Fibroblast of lung (primary cell): ENCODE data around the gene ATOH1.

Source experiments
- EZH2 ChIP-seq: IDR thresholded peaks from 2 replicates; pipeline ENCODE4 v1.5.1; 2012; ENCODE audit warnings: low read length, control low read depth, mild to moderate bottlenecking; ENCODE audit errors: missing control alignments
- TF ChIP-seq, protein P1 (sequence below), 2 donors: IDR thresholded peaks in 1 of 2; conservative IDR thresholded peaks in 1 of 2; 1 replicate in 1 of 2; 2 replicates in 1 of 2; pipeline ENCODE4 v1.5.1; 2011 to 2012; ENCODE audit warnings: low read length in 2 of 2, control low read depth in 1 of 2, inconsistent platforms in 1 of 2, low read depth in 1 of 2, mild to moderate bottlenecking in 1 of 2

DNA sequence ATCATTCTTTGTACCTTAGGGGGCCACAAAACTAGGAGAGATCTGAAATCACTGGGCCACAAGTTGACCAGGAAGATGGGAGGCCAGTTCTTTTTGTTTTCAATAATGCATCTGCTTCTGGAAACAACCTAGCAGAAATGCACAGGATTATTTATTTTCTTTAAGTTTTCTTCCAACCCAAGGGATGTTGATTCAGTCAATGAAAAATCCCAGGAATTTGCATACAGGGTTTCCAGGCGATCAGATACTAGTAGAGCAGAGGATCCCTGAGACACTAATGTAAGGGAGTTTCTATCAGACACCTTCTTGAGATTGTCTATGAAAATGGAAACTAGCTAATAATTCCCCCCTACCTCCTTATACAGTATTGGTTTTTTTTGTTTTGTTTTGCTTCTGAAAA, 7.4 kb downstream of the ATOH1 start:
- TF ChIP-seq, protein P1, sequence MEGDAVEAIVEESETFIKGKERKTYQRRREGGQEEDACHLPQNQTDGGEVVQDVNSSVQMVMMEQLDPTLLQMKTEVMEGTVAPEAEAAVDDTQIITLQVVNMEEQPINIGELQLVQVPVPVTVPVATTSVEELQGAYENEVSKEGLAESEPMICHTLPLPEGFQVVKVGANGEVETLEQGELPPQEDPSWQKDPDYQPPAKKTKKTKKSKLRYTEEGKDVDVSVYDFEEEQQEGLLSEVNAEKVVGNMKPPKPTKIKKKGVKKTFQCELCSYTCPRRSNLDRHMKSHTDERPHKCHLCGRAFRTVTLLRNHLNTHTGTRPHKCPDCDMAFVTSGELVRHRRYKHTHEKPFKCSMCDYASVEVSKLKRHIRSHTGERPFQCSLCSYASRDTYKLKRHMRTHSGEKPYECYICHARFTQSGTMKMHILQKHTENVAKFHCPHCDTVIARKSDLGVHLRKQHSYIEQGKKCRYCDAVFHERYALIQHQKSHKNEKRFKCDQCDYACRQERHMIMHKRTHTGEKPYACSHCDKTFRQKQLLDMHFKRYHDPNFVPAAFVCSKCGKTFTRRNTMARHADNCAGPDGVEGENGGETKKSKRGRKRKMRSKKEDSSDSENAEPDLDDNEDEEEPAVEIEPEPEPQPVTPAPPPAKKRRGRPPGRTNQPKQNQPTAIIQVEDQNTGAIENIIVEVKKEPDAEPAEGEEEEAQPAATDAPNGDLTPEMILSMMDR (conservative IDR thresholded peaks at IDR 0.05 in 1 of 2, IDR thresholded peaks at IDR 0.05 in 1 of 2; ENCODE audit: low read depth in 1 of 2, low read length in 2 of 2), result no peak
- no peak for TF ChIP-seq EZH2
